Activated T-helper 9 cell treated with anti-CD3 and anti-CD28 coated beads, Interleukin-2, amount 50 U/mL, for 16 hours (primary cell): ENCODE results near the gene SPIN3.
"Not testable (repeated sequence)": the region's sequence is repeated elsewhere in the genome, so short reads cannot be mapped to it uniquely, and the experiment has no call there.

Experiments
- DNase-seq: peaks from one replicate; pipeline ENCODE4 v3.0.0-alpha.2; 2020; ENCODE audit warnings: low read depth

SPIN3 gene

DNA sequence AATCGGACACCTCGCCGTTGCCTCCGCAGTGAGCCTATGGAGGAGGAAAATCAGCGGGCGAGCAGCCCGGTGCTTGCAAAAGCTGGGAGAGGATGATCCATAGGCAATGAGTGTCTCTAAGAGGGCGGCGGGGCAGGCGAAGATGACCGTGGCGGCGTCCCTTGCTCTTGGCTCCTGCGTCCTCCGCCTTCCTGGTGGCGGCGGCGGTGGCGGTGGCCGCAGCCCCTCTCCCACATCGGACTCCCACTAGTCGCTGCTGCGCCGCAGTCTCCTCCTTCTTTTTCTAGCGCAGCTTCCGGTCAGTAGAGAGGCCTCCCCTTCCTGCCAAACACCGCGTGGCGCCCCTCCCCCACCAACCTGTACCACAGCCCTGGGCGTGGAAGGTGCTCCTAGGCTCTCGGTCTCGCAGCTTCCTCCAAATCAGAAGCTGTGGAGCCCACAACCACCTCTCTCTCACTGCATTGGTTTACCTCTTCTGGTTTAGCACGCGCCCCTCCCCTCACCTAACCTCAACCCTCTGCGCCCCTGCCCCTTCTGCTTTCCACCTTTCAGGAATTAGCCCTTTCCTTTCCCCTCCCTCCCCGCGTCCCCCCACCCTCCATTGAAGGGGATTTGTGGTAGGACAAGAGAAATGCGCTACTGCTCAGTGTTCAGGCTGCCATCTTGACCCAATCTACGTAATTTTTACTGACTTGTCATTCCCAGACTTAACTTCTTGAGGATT lies at the start of gene SPIN3:
TSS of gene SPIN3 (minus strand) at position 271 of the 724 bp plus-strand sequence. CDS start 594 bp downstream, outside the sequence.
- peak; percentile 48 for DNase-seq

DNA sequence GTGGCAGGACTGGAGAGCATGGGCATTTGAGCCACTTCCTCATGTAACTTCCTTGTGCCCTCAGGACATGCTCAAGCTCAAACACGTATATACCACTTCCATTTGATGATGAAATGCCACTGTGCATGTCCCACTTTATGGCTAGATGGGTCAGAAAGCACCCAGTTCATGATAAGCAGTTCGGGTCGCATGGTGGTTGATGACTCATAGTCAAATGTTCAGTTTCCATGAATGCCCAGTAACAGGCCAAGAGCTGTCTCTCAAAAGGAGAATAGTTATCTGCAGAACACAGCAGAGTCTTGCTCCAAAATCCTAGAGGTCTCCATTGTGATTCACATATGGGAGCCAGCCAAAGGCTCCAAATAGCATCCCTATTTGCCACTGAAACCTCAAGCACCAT lies 48.9 kb upstream of the SPIN3 start:
- no peak for DNase-seq

DNA sequence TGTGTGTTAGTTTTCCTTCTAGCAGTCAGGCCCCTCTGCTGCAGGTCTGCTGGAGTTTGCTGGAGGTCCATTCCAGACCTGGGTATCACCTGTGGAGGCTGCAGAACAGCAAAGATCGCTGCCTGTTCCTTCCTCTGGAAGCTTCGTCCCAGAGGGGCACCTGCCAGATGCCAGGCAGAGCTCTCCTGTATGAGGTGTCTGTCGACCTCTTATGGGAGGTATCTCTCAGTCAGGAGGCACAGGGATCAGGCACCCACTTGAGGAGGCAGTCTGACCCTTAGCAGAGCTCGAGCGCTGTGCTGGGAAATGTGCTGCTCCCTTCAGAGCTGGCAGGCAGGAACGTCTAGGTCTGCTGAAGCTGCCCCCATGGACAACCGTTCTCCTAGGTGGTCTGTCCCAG lies 41.9 kb upstream of the SPIN3 start:
- DNase-seq: not testable (repeated sequence)

DNA sequence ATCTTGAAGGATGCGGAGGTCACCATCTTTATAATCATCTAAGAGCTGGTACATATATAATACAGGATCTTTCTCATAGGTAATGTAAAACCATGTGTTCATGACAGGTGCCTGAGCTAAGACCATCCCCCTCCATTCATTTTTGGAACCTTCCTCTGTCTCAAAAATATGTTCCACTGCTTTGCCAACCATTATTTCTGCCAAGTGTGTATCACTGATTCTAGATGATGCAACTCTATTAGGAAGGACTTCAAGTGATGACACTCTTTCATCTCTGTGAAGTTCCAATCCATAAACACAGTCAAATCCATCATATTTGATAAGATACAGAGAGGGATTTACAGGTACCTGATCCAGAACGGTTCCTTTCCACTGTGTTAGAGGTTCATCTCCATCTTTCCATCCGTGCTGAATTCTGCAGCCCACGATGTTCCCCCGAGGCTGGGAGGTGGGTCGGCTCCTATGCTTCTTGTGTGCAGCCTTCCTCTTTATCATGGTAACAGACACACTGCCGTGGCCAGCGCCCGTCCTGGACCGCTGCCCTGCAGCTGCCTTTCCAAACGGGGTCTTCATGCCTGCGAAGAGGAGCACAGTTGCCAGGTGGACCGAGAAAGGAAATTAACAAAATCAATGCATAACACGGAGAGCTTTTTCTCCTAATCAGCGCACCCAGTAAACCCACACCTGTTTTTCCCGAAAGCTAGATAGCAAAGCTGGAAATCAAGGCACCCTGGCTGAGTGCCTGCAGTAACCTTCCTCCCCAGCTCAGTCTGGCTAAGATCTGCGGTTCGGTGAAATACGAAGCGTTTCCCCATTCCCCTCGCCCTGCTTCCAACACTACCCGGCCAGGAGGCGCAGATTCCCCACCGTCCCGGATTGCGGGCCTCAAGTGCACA lies 718 bp downstream of the SPIN3 start:
- no peak for DNase-seq

DNA sequence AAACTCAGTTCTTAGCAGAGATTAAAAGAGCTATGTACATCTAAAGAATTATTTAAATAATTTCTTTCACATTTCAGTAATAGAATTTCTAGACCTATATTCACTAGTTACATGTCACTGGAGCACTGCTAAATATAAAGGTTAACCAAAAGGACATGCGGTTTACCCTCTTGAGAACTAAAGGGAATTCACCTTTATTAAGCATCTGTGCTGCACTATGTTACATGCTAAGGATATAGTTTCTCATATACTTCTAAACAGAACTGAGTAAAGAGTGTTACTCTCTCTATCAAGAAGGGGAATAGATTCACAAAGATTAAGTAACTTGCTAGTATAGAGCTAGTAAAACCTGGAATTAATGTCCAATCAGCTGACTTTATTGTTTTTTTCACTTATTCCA lies 7.6 kb downstream of the SPIN3 start:
- no peak for DNase-seq

DNA sequence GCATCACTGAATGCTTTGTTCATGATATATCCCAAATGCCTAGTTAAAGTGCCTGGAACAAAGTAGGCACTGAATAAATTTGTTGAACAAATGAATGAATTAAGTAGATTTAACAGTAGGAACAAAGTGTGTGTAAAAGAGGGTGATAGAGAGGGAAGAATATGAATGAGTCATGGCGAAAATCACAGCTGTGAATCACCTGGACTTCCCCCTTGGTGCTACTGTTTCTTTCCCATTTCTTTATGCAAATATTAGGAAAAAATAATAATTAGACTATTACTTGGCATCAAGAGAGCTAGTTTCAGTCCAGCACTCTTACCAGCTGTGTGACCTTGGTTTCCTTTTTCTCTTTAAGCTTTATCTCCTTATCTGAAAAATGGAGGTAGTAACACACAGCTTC lies 9.2 kb downstream of the SPIN3 start:
- DNase-seq: no peak

DNA sequence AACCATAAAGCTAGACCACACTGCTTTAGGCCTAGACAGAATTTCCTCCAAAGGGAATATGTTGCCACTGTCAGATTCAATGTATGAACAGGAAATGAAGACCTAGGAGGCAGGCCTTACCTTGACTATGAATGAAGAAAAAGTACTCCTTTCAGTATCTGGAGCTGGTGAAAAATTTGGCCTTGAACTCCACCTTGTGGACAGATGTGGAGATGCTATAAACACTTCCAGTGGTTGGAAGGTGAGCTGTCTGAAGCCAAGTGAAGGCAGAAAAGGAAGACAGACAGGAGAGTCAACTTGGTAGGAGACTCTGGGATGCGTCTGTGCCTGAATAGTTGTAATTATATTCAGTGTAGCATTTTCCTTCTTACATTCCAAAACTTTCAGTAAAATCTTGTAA lies 17.2 kb downstream of the SPIN3 start:
- DNase-seq: no peak

DNA sequence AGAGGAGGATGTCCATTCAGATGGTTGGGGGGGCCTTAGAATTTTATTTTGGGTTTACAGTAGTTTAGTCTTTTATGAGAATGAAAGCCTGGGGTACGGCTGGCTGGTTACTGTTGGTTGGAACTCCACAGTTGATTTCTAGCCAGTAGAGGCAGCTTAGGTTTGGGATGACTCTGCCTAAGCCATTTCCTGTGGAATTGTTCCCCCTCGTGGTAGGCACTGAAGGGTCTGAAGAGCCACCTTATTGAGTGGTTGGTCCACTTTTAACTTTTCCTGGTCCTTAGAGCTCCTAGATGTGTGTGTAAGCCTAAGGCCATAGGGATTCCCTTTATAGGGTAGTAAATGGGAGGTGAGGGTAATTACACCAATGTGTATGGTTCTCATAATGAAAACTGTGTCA lies 19.7 kb downstream of the SPIN3 start:
- no peak for DNase-seq

DNA sequence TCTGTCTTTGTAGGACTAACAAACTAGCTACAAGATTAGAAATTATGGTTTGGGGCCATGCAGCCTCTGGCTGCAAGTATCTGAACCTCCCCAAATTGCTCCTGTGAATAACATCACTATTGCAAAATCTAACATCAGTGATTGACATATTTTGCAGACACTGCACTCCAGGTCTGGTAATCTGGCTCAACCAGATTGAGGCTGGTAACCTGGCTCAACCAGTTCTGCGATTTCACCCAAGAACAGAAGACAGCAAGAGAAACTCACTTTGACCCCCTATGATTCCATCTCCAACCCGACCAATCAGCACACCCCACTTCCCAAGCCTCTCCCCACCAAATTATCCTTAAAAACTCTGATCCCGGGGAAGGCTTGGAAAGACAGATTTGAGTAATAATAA lies 20.9 kb downstream of the SPIN3 start:
- no peak for DNase-seq

DNA sequence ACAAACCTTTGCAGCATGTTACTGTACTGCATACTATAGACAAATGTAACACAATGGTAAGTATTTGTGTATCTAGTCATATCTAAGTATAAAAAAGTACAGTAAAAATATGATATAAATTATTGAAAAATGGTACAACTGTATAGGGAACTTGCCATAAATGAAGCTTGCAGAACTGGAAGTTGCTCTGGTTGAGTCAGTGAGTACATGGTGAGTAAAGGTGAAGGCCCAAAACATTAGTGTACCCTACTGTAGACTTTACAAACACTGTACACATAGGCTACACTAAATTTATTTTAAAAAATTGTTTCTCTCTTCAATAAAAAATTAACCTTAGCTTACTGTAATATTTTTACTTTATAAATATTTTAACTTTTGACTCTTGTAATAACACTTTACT lies 25.8 kb downstream of the SPIN3 start:
- DNase-seq: no peak

DNA sequence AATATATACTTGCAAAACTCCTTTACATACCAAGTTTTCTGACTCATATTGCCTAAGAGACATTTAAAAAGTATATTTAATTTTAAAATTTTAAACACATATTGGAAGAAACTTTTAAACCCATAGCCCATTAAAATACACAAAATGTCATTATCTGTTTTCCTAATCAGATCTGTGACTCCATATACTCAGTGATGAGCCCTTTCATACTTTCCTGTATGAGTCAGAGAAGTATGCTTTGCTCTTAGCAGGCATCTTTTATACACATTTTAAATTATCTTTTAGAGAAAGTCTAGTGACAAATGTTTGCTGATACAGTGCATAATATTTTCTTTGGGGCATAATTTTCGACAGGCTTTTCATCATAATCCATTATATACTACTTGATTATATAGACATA lies 26.4 kb downstream of the SPIN3 start:
- DNase-seq: no peak

DNA sequence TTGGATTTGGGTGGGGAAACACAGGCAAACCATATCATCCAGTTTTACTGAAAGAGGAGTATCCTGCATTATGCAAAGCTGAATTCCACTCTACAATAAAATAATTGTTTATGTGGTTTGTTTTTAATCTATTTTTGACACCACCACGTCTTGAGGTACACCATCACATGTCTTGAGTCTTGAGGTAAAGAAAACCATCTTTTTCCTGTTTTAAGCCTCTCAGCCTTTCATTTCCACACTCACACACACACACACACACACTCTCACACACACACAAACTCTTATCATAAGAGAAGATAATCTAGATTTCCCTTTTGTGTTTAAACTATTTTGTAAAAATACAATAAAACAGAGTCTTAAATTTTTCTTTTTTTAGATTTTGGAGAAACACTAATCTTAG lies 32.0 kb downstream of the SPIN3 start:
- DNase-seq: no peak

DNA sequence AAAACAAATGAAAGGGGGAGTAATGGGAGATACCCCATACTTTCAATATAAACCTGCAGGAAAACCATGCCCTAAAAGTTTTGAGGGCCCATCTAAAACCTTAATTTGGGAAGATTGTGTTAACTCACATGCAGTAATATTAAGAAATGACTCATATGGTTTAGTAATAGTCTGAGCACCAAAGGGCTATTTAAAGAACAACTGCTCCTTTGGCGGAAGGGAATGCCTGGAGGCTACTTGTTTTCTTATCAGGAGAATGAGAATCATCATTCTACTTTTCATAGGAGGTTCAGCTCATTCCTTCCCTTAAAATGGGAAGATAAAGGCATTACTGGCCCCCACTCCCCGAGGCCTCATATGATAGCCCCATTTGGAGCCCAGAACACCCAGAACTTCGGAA lies 47.6 kb downstream of the SPIN3 start:
- no peak for DNase-seq

DNA sequence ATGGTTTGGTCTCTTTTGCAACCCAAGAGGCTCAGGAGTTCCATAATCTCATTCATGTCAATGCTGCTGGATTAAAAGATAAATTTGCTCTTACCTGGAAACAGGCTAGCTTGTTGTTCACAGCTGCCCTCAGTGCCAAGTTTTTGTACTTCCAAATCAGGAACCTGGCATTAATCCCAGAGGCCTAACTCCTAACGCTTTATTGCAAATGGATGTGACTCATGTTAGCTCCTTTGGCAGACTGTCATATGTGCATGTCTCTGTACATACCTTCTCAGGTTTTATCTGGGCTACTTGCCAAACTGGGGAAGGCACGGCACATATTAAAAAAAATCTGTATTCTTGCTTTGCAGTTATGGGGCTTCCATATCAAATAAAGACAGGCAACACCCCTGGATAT lies 49.1 kb downstream of the SPIN3 start:
- not testable (repeated sequence) for DNase-seq

DNA sequence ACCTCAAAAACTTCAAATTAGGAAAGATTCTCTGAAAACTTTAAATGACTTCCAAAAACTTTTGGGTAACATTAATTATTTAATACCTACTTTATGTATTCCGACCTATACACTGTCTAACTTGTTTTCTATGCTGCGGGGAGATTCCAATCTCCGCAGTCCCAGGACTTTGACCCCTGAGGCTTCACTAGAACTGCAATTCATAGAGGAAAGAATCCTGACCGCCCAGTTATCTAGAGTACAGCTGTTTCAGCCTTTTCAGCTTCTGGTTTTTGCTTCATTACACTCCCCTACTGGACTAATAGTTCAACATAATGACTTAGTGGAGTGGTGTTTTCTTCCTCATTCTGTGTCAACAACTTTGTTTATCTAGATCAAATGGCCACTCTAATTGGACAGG lies 50.1 kb downstream of the SPIN3 start:
- DNase-seq: not testable (repeated sequence)

DNA sequence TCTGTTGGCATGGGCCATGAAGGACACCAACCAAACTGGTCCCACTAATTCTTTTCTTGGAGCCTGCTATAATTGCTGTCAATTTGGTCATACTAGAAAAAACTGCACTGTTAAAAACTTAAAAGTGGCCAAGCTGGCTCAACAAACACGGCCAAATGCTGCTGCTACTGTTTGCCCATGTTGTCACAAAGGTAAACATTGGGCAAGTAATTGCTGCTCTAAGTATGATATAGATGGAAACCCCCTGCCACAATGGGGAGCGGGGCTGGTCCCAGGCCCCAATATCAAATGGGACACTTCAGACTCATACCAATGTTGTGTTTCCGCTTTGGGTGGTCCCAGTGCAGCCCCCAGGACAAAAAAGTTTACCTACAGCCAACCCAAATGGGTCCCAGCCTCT lies 52.1 kb downstream of the SPIN3 start:
- DNase-seq: no peak
